GM19468 (cell line): Measurements from ENCODE around the gene MRM3.
"Not testable (repeated sequence)": the region's sequence is repeated elsewhere in the genome, so short reads cannot be mapped to it uniquely, and the experiment has no call there.

Experiments
- ATAC-seq: cut with Tn5 transposase; IDR thresholded peaks from one replicate; pipeline ENCODE4 v1.9.1; 2021; ENCODE audit warnings: mild to moderate bottlenecking, moderate library complexity, moderate number of reproducible peaks; ENCODE audit not compliant: unreplicated experiment; ENCODE audit errors: extremely low read depth

MRM3 gene

GRCh38 chr17:781805-782731 is at the start of gene MRM3, which contains the start of gene GLOD4:
TSS of gene MRM3 (plus strand) at chr17:782353. CDS start at chr17:782379, 26 bp downstream.
TSS of gene GLOD4 (minus strand) at chr17:782280. CDS start at chr17:782255, 25 bp downstream.
- ATAC-seq = peak; percentile 29

GRCh38 chr17:732902-733720 is 49.0 kb upstream of the MRM3 start:
- no peak for ATAC-seq

- no peak for ATAC-seq
Observed at GRCh38 chr17:733743-734142, 48.4 kb upstream of the MRM3 start.

- ATAC-seq = no peak
Observed at GRCh38 chr17:737561-738113, 44.5 kb upstream of the MRM3 start.

GRCh38 chr17:740240-741017 is 41.7 kb upstream of the MRM3 start:
- peak; percentile 24 for ATAC-seq

- ATAC-seq = no peak
Observed at GRCh38 chr17:742147-742793, 39.9 kb upstream of the MRM3 start.

- no peak for ATAC-seq
Observed at GRCh38 chr17:743139-743538, 39.0 kb upstream of the MRM3 start.

GRCh38 chr17:744937-745336 is 37.2 kb upstream of the MRM3 start:
- no peak for ATAC-seq

- ATAC-seq = no peak
Observed at GRCh38 chr17:745406-745805, 36.7 kb upstream of the MRM3 start.

- ATAC-seq = no peak
Observed at GRCh38 chr17:746181-746580, 36.0 kb upstream of the MRM3 start.

- ATAC-seq = no peak
Observed at GRCh38 chr17:746783-747629, 35.1 kb upstream of the MRM3 start.

- not testable (repeated sequence) for ATAC-seq
Observed at GRCh38 chr17:748604-749003, 33.5 kb upstream of the MRM3 start.

- ATAC-seq = not testable (repeated sequence)
Observed at GRCh38 chr17:749359-749758, 32.8 kb upstream of the MRM3 start.

- no peak for ATAC-seq
Observed at GRCh38 chr17:750431-751037, 31.6 kb upstream of the MRM3 start.

- no peak for ATAC-seq
Observed at GRCh38 chr17:751269-752001, 30.7 kb upstream of the MRM3 start.

GRCh38 chr17:752002-752619 is 30.0 kb upstream of the MRM3 start, which contains the start of gene GEMIN4:
TSS of gene GEMIN4 (minus strand) at chr17:752264. CDS start at chr17:752142, 122 bp downstream.
- peak; percentile 66 for ATAC-seq
